Adrenal gland (tissue), 12 donors: ENCODE results near the gene SPTBN4. TPM values are rescaled to one million over a fixed set of nuclear protein-coding genes. Genes with fewer than 3 reads are reported as not detected.
"Not testable (repeated sequence)": the region's sequence is repeated elsewhere in the genome, so short reads cannot be mapped to it uniquely, and the experiment has no call there.

ENCODE experiments used
- DNase-seq, 7 donors: peaks; one replicate each; pipeline ENCODE4 v3.0.0-alpha.2; 2019 to 2020
- H3K27ac ChIP-seq, 5 donors: fragments of 200-600 bp; sonication (generic) in 4 of 5; 1 replicate in 3 of 5; 2 replicates in 2 of 5; pipeline versions ENCODE4 v1.5.1 to v1.8.0; 2016 to 2020; ENCODE audit warnings: mild to moderate bottlenecking in 1 of 5
- H3K27me3 ChIP-seq: fragments of 200-600 bp; 2 replicates; pipeline ENCODE4 v1.8.0; 2021
- H3K36me3 ChIP-seq, 2 donors: fragments of 200-600 bp; replicated peaks in 1 of 2; 1 replicate in 1 of 2; 2 replicates in 1 of 2; pipeline versions ENCODE4 v1.5.1 to v1.8.0; 2018 to 2022
- H3K4me1 ChIP-seq, 2 donors: fragments of 200-600 bp; replicated peaks in 1 of 2; 1 replicate in 1 of 2; 2 replicates in 1 of 2; pipeline versions ENCODE4 v1.5.1 to v1.8.0; 2018 to 2021
- H3K4me3 ChIP-seq, 4 donors: fragments of 200-600 bp; sonication (generic) in 3 of 4; one replicate each; pipeline ENCODE4 v1.5.1; 2016 to 2018
- H3K9me3 ChIP-seq, 3 donors: fragments of 200-600 bp; sonication (generic) in 1 of 3; replicated peaks in 1 of 3; 1 replicate in 2 of 3; 2 replicates in 1 of 3; pipeline versions ENCODE4 v1.5.1 to v1.8.0; 2016 to 2021
- POLR2A ChIP-seq, 2 donors: fragments of 450-650 bp; IDR thresholded peaks; one replicate each; pipeline ENCODE4 v1.6.1; 2017; ENCODE audit warnings: antibody characterized with exemption in 2 of 2, mild to moderate bottlenecking in 2 of 2, moderate library complexity in 1 of 2
- WGBS, 4 donors: extraction: QIAGEN DNeasy Blood & Tissue Kit in 2 of 4; methylation state at CpG; one replicate each; pipeline versions ENCODE4 v1.1.5 to v1.1.7; 2013 to 2017; 5-methylcytosine and 5-hydroxymethylcytosine counted together
- intact Hi-C, 2 donors: fragments of 100-400 bp; cut with DNase I; formaldehyde crosslinking; loops; one replicate each; pipeline versions ENCODE4 v1.14.1 to v1.15.0; 2022 to 2023
- polyA plus RNA-seq, 3 donors: library from polyadenylated mRNA; stranded (reverse); fragments of 200-250 nt in 2 of 3; fragments of 350-450 nt in 1 of 3; fragmentation: Illumina TruSeq in 1 of 3; extraction: RNeasy Lipid Tissue Mini Kit (QIAGEN cat#74804) in 1 of 3; gene quantifications; one replicate each; pipeline ENCODE4 v1.2.3, GENCODE V29; 2013 to 2014
- small RNA-seq, 2 donors: library from RNA; depleted of rRNA; stranded (forward); fragments of <200 nt; gene quantifications; one replicate each; pipeline ENCODE3, GENCODE V24; 2016
- total RNA-seq, 9 donors: library from RNA; depleted of rRNA in 4 of 9; stranded (reverse); fragments of >200 nt in 4 of 9; fragments of 120-200 nt in 1 of 9; fragmentation: NEBNext Ultra II Directional in 1 of 9; extraction: Animal tissue kit (Norgen Biotek cat#: 25700) in 1 of 9; gene quantifications; one replicate each; pipeline versions ENCODE4 v1.1.0 to v1.2.4, GENCODE V29; 2013 to 2023
- TF ChIP-seq, protein P1 (sequence below), 6 experiments: fragments of 450-650 bp in 4 of 6; fragments of 200-600 bp in 2 of 6; sonication (generic) in 1 of 6; IDR thresholded peaks; 1 replicate in 5 of 6; 2 replicates in 1 of 6; pipeline versions ENCODE4 v1.5.1 to v1.8.0; 2016 to 2021; ENCODE audit warnings: antibody characterized with exemption in 6 of 6, mild to moderate bottlenecking in 2 of 6, moderate library complexity in 1 of 6
- donor health status: healthy with polysubstance abuse.
- donor health status: Bipolar disorder and iron deficiency.
- donor health status: DM: yes; HTN: yes; CAD: no.
- donor health status: DM: no; HTN: no; CAD: no.
- donor health status: DM: no; HTN: no; CAD: no.
- donor health status: DM: yes; HTN: yes; CAD: no.

The SPTBN4 gene
- total and polyA plus RNA-seq, 12 donors, result 0.91 to 46.7 (median 3.3) TPM

DNA sequence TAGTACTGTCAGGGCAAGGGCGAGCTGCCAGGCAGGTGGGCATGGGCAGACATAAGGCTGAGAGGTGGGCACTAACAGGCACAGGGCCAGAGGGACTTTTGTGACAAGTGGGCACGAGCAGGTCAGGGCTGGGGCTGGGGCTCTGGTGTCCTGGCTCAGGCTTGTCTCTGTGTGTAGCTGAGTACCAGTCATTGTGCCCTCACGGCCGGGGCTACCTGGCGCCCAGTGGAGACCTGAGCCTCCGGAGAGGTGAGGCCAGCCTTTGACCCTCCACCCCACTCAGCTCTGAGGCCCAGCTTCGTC lies 155.9 kb downstream of the SPTBN4 start:
- Histone ChIP-seq H3K9me3 (no peaks in the 10 kb centered on the region), H3K4me1 (no peaks in the 10 kb centered on the region), H3K27ac (no peak overlapping the region), H3K36me3 (peaks cover 0 to 45% of the 10 kb centered on the region in 2 donors), H3K27me3 (no peaks in the 10 kb centered on the region), H3K4me3 (no peak overlapping the region)
- WGBS, 4 donors, result 85 to 96% (median 89%) methylated on average over 6 to 7 of the region's 7 CpGs
- intact Hi-C loops, result no loop called here
- TF ChIP-seq POLR2A (IDR thresholded peaks at IDR 0.05), result no peak
- TF ChIP-seq, protein P1, sequence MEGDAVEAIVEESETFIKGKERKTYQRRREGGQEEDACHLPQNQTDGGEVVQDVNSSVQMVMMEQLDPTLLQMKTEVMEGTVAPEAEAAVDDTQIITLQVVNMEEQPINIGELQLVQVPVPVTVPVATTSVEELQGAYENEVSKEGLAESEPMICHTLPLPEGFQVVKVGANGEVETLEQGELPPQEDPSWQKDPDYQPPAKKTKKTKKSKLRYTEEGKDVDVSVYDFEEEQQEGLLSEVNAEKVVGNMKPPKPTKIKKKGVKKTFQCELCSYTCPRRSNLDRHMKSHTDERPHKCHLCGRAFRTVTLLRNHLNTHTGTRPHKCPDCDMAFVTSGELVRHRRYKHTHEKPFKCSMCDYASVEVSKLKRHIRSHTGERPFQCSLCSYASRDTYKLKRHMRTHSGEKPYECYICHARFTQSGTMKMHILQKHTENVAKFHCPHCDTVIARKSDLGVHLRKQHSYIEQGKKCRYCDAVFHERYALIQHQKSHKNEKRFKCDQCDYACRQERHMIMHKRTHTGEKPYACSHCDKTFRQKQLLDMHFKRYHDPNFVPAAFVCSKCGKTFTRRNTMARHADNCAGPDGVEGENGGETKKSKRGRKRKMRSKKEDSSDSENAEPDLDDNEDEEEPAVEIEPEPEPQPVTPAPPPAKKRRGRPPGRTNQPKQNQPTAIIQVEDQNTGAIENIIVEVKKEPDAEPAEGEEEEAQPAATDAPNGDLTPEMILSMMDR (IDR thresholded peaks at IDR 0.05), result no peak
- DNase-seq, result no peak

GRCh38 chr19:40623403-40624251 lies 156.8 kb downstream of the SPTBN4 start:
- Histone ChIP-seq H3K27me3 (no peaks in the 10 kb centered on the region), H3K9me3 (no peaks in the 10 kb centered on the region), H3K36me3 (peaks cover 0 to 39% of the 10 kb centered on the region in 2 donors), H3K27ac (peak overlapping the region in 1 of 5 donors; percentile 58), H3K4me1 (no peaks in the 10 kb centered on the region), H3K4me3 (no peak overlapping the region)
- TF ChIP-seq POLR2A (IDR thresholded peaks at IDR 0.05), result no peak
- TF ChIP-seq, protein P1 (IDR thresholded peaks at IDR 0.05), result no peak
- no peak for DNase-seq
- intact Hi-C loops, result no loop called here
- WGBS, 4 donors, result 65 to 76% (median 66%) methylated on average over 39 to 41 of the region's 41 CpGs

DNA sequence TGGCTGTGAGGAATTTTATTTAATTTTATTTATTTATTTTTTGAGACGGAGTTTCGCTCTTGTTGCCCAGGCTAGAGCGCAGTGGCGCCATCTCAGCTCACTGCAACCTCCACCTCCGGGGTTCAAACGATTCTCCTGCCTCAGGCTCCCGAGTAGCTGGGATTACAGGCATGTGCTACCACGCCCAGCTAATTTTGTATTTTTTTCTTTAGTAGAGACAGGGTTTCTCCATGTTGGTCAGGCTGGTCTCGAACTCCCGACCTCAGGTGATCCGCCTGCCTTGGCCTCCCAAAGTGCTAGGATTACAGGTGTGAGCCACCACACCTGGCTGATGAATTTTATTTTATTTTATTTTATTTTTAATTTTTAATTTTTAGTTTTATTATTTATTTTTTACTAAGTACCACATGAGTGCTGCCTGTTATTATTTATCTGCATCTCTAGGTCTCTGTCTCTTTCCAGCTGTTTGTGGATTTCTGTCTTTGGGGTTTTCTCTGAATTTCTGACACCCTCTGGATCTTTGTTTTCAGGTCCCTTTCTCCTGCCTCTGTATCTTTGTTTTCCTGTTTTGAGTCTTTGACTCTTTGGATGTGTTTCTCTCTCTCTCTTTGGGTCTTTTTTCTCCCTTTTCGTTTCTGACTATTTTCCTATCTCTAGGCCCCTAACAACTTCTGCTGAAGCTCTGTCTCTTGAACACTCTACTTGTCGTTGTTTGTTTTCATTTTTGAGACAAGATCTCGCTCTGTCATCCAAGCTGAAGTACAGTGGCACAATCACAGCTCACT lies 157.8 kb downstream of the SPTBN4 start:
- peaks cover 0 to 33% of the 10 kb centered on the region in 2 donors for H3K36me3 ChIP-seq
- H3K9me3 ChIP-seq, H3K4me1 ChIP-seq, DNase-seq, intact Hi-C loops, H3K27me3 ChIP-seq, H3K4me3 ChIP-seq, H3K27ac ChIP-seq: not testable (repeated sequence)
- WGBS, 4 donors, result 87 to 94% (median 89%) methylated on average over 14 of the region's 14 CpGs

DNA sequence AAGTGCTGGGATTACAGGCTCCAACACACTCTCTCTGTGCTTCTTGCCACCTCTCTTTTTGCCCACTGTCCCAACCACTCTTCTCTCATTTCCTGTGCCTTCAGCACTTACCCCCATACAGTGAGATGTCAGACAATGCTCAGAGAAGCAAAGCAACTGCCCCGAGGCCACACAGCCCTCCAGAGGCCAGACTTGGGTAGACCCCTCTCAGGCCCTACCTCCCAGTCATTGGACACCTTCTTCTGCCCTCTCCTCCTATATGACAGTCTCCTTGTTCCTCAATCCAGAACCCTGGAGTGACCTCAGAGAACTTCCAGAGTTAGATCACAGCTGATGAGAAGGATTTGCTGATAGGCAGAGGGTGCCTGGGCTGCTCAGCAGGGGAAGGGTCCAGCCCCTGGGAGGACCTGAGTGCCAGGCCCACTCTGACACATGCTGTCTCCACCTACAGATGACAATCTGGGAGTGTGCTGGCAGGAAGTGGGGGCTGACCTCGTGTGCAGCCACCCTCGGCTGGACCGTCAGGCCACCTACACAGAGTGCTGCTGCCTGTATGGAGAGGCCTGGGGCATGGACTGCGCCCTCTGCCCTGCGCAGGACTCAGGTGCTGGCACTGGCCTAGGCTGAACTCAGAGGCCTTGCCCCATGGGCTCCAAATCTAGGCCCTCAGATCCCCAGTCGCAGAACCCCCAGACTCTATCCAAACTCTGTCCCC lies 158.8 kb downstream of the SPTBN4 start:
- 73 to 86% (median 78%) methylated on average over 2 to 7 of the region's 7 CpGs for WGBS, 4 donors
- no peak for DNase-seq
- no peak overlapping the region for H3K4me3 ChIP-seq
- H3K27ac ChIP-seq, result no peak overlapping the region
- H3K36me3 ChIP-seq, result peaks cover 0 to 23% of the 10 kb centered on the region in 2 donors
- no peak for TF ChIP-seq POLR2A (IDR thresholded peaks at IDR 0.05)
- TF ChIP-seq, protein P1 (IDR thresholded peaks at IDR 0.05), result no peak
- H3K4me1 ChIP-seq, result no peaks in the 10 kb centered on the region
- no peaks in the 10 kb centered on the region for H3K27me3 ChIP-seq
- no peaks in the 10 kb centered on the region for H3K9me3 ChIP-seq
- intact Hi-C loops, result no loop called here

Small RNA genes within 50 kb of the gene (small RNA-seq; reads per million reads assigned to genes)
- gene RF00017, result 0 reads per million in 2 donors

Other genes starting within 250 kb of the SPTBN4 start
- 1 to 10 TPM in 1 of 9 donors, under 1 TPM in 1, not detected in 7; 0.32 to 2.6 TPM for gene TTC9B, start 248.6 kb upstream of the SPTBN4 start, total RNA-seq
- under 1 TPM in 2 of 3 donors, not detected in 1; 0.51 to 0.56 TPM for gene TTC9B, start 248.6 kb upstream of the SPTBN4 start, polyA plus RNA-seq
- 1 to 10 TPM in 4 of 9 donors, under 1 TPM in 2, not detected in 3; 0.22 to 3.0 (median 1.2) TPM for gene CCNP, start 240.3 kb upstream of the SPTBN4 start, total RNA-seq
- 1 to 10 TPM in 1 of 3 donors, under 1 TPM in 1, not detected in 1; 0.72 to 1.0 TPM for gene CCNP, start 240.3 kb upstream of the SPTBN4 start, polyA plus RNA-seq
- gene AKT2, start 181.7 kb upstream of the SPTBN4 start, total RNA-seq, result 100 to 1,000 TPM in 6 of 9 donors, 10 to 100 TPM in 3; 49.2 to 195 (median 119) TPM
- gene AKT2, start 181.7 kb upstream of the SPTBN4 start, polyA plus RNA-seq, result 100 to 1,000 TPM in 2 of 3 donors, 10 to 100 TPM in 1; 72.9 to 123 (median 107) TPM
- 10 to 100 TPM in 8 of 9 donors, 1 to 10 TPM in 1; 7.0 to 18.2 (median 14.5) TPM for gene C19orf47, start 118.6 kb upstream of the SPTBN4 start, total RNA-seq
- gene C19orf47, start 118.6 kb upstream of the SPTBN4 start, polyA plus RNA-seq, result 10 to 100 TPM in 2 of 3 donors, 1 to 10 TPM in 1; 7.7 to 20.9 (median 17.5) TPM
- gene PLD3, start 118.3 kb upstream of the SPTBN4 start, total RNA-seq, result 1,000 to 10,000 TPM in 1 of 9 donors, 100 to 1,000 TPM in 8; 329 to 1,019 (median 528) TPM
- gene PLD3, start 118.3 kb upstream of the SPTBN4 start, polyA plus RNA-seq, result 100 to 1,000 TPM; 170 to 374 (median 280) TPM
- gene HIPK4, start 76.8 kb upstream of the SPTBN4 start, total RNA-seq, result under 1 TPM in 7 of 9 donors, not detected in 2; 0.06 to 0.34 (median 0.18) TPM
- under 1 TPM in 2 of 3 donors, not detected in 1; 0.20 to 0.24 TPM for gene HIPK4, start 76.8 kb upstream of the SPTBN4 start, polyA plus RNA-seq
- gene PRX, start 53.6 kb upstream of the SPTBN4 start, total RNA-seq, result 10 to 100 TPM in 5 of 9 donors, 1 to 10 TPM in 4; 5.4 to 12.8 (median 10.4) TPM
- gene PRX, start 53.6 kb upstream of the SPTBN4 start, polyA plus RNA-seq, result 1 to 10 TPM; 3.2 to 6.6 (median 3.9) TPM
- 10 to 100 TPM; 10.2 to 20.8 (median 13.3) TPM for gene SERTAD1, start 41.0 kb upstream of the SPTBN4 start, total RNA-seq
- 10 to 100 TPM in 2 of 3 donors, 1 to 10 TPM in 1; 1.7 to 20.6 (median 11.1) TPM for gene SERTAD1, start 41.0 kb upstream of the SPTBN4 start, polyA plus RNA-seq
- gene SERTAD3, start 22.7 kb upstream of the SPTBN4 start, total RNA-seq, result 10 to 100 TPM; 15.2 to 34.9 (median 28.0) TPM
- gene SERTAD3, start 22.7 kb upstream of the SPTBN4 start, polyA plus RNA-seq, result 10 to 100 TPM; 12.1 to 60.2 (median 32.4) TPM
- gene BLVRB, start 1.3 kb upstream of the SPTBN4 start, total RNA-seq, result 100 to 1,000 TPM in 5 of 9 donors, 10 to 100 TPM in 4; 85.8 to 303 (median 122) TPM
- gene BLVRB, start 1.3 kb upstream of the SPTBN4 start, polyA plus RNA-seq, result 100 to 1,000 TPM in 2 of 3 donors, 10 to 100 TPM in 1; 53.8 to 189 (median 124) TPM
- gene SHKBP1, start 109.9 kb downstream of the SPTBN4 start, total RNA-seq, result 10 to 100 TPM; 12.5 to 96.3 (median 49.7) TPM
- gene SHKBP1, start 109.9 kb downstream of the SPTBN4 start, polyA plus RNA-seq, result 100 to 1,000 TPM in 2 of 3 donors, 10 to 100 TPM in 1; 17.8 to 157 (median 118) TPM
- 100 to 1,000 TPM in 6 of 9 donors, 10 to 100 TPM in 3; 17.7 to 205 (median 118) TPM for gene LTBP4, start 134.4 kb downstream of the SPTBN4 start, total RNA-seq
- 100 to 1,000 TPM in 2 of 3 donors, 10 to 100 TPM in 1; 15.3 to 272 (median 142) TPM for gene LTBP4, start 134.4 kb downstream of the SPTBN4 start, polyA plus RNA-seq
- 10 to 100 TPM in 7 of 9 donors, 1 to 10 TPM in 2; 5.9 to 53.5 (median 30.2) TPM for gene NUMBL, start 223.7 kb downstream of the SPTBN4 start, total RNA-seq
- 10 to 100 TPM in 2 of 3 donors, 1 to 10 TPM in 1; 3.2 to 60.6 (median 29.7) TPM for gene NUMBL, start 223.7 kb downstream of the SPTBN4 start, polyA plus RNA-seq
- gene COQ8B, start 249.9 kb downstream of the SPTBN4 start, total RNA-seq, result 10 to 100 TPM; 21.6 to 80.4 (median 49.5) TPM
- 10 to 100 TPM; 13.7 to 69.3 (median 36.9) TPM for gene COQ8B, start 249.9 kb downstream of the SPTBN4 start, polyA plus RNA-seq